Fibroblast of gingiva (primary cell): ENCODE results near the gene CISD3.
A peak's percentile ranks its signal among the peaks of the same experiment; 100 is the strongest.

Experiments
- DNase-seq: peaks from one replicate; pipeline ENCODE4 v3.0.0-alpha.2; 2011; ENCODE audit warnings: low read depth

Gene CISD3

DNA sequence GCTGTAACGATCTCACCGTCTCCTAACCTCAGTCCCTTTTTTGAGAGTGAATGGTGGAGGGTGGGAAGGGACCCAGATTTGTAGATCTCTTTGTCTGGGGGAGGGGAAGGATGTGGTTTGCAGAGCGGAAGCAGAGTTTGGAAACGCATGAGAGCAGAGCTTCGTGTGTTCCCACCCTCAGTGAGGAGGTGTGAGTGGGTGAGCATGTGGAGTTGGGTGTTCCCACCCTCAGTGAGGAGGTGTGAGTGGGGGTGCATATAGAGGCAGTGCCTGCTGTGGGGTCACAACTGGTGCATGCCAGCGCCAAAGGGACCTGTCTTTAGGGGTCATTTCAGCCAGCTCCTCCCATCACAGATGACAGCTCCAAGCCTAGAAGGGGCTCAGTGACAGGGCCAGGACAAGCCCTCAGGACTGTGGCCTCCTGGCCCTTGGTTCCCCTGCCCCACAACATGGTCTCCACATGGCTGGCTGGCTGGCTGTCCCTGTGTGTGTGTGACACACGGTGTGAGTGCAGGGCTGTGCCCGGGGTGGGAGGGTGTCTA, 1.8 kb upstream of the CISD3 start:
- no peak for DNase-seq

DNA sequence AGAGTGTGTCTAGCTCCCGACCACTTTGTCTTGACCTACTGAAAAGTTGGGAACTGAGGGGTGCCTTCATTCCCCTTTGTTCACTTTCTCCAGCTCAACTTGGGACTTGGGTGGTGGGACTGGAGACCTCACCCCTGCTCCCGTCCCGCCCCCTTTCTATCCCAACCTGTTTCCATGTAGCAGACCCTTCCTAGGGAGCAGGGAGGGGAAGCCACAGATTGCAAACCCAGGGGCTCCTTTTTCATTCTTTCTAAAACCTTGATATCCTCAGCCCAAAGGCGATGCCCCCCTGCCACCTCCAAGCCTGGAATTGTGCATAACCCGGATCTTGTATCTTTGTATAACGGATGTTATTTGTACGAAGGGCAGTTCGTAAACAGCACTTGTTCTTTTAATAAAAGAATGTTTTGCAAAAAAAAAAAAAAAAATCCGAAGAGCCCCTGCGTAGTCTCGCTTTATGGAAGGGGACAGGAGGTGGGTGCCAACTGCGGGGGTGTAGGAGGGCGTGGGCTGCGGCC, 714 bp upstream of the CISD3 start:
- DNase-seq = no peak

DNA sequence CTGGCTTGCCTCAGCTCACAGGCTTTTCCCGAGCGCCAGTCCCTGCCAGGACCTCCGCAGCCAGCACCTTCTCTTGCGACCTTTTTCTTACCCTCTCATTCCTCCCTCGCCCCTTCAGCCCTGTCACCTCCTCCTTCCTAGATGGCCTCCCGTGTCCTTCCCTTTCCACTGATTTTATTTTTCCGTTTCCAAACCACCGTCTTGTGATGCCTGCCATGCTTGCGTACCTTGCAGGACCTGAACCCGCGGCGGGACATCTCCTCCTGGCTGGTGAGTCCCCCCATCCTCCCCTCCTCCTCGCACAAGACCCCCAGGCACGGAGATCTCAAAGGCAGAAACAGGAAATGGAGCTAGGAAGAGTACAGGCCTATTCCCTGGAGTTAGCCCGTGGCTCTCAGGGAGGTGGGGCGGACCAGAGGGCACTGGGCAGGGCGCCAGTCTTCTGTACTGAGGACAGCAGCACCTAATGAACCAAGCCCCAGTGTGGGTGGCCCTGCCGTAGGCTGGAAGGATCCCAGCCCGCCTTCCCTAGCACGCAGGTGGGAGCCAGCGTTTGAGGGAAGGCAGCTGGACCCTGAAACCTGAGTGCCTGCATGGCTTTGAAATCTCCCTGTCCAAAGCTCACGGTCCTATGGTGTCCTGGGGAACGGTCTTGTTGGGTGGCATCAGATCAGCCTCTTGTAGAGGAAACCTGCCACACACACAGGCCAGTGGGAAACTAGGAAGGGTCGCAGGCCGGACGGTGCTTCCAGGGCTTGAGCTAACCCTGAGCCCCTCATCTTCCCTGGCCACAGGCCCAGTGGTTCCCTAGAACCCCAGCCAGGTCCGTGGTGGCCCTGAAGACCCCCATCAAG, 612 bp downstream of the CISD3 start:
- DNase-seq = peak; percentile 67

DNA sequence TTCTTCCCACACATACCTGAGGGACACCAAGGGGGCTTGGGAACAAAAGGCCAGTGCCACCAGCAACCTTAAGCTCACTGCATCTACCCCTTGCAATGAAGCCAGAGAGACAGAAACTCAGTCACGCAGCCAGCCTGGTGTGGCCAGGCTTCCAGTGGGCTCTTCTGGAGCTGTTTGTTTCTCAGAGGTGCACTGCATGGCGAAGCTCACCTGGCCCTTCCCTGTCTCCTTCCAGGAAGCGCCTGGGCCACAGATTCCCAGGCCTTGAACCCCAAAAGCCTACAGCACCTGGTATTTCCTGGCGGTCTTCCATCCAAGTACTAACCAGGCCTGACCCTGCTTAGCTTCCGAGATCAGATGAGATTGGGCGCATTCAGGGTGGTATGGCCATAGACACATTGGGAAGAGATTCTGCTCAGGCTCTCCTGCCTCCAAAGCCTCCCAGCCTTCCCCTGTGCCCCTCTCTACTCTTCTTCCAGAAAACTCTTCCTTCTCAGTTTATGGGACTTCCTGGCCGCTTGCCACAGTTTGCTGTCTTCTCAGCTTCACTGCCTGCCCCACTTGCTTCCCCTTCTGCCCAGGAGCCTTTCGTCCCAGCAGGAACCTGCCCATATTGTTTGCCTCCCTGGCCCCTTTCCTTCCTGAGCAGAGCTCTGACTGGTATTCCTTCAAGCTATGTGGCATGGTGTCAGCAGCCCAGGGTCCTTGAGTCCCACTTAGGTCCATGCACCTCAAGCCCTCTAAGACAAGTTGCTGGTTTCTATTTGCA, 1.6 kb downstream of the CISD3 start:
- DNase-seq = no peak

DNA sequence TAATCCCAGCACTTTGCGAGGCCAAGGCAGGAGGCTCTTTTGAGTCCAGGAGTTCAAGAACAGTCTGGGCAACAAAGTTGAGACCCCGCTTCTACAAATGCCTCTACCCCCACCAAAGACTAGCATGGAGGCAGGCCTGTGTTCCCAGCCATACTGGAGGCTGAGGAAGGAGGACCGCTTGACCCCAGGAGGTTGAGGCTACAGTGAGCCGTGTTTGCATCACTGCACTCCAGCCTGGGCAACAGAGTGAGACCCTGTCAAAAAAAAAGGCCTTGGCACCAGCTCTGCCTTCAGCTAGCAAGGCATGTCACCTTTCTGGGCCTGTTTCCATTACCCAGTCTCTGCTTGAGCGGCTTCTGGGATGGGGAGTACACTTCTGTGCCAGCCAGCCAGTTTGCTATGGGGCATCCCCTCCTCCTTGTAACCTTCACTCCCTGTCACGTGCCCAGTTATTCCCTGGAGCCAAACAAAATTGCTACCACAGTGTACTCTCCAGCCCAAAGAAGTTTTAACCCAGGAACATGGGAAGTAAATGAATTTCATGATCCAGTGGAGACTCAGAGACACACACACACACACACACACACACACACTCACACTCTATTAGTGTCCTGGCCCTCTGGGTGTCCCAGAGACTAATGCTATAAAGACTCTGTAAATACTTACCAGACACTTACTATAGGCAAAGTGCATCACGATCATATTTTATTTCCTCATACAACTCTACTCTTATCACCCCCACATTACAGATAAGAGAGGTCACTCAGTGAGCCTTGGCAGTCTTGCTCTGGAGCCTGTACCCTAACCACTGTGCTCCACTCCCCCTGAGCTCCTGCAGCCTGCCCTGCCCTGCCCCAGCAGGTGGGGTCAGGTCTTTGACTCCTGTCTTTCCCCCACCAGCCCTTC, 2.5 kb downstream of the CISD3 start:
- DNase-seq = peak; percentile 39

DNA sequence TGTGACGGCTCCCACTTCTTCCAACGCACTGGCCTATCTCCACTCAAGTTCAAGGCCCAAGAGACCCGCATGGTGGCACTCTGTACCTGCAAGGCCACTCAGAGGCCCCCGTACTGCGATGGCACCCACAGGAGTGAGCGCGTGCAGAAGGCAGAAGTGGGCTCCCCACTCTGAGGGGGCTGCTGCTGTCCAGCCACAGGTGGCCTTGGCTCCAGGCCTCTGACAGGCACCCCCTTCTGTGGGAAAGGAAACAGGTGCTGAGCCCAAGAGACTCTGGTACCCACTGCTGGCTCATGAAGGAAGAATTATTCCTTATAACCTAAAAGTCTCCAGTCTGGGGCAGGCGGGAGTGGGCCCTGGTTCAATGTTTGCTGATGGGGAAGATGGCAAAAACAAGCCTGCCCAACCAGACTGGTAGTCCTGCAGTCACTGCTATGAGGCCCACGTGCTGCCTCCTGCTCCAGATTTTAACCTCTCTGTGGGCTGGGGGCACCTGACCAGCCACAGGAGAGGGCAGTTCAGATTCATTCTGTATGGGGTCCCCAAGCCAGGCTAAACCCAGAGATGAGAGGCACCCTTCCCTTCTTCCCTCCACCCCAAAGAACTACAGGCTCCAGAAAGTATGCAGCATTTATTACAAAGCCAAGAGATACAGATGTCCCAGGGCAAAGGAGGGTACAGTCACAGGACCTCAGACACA, 3.3 kb downstream of the CISD3 start:
- DNase-seq = no peak

DNA sequence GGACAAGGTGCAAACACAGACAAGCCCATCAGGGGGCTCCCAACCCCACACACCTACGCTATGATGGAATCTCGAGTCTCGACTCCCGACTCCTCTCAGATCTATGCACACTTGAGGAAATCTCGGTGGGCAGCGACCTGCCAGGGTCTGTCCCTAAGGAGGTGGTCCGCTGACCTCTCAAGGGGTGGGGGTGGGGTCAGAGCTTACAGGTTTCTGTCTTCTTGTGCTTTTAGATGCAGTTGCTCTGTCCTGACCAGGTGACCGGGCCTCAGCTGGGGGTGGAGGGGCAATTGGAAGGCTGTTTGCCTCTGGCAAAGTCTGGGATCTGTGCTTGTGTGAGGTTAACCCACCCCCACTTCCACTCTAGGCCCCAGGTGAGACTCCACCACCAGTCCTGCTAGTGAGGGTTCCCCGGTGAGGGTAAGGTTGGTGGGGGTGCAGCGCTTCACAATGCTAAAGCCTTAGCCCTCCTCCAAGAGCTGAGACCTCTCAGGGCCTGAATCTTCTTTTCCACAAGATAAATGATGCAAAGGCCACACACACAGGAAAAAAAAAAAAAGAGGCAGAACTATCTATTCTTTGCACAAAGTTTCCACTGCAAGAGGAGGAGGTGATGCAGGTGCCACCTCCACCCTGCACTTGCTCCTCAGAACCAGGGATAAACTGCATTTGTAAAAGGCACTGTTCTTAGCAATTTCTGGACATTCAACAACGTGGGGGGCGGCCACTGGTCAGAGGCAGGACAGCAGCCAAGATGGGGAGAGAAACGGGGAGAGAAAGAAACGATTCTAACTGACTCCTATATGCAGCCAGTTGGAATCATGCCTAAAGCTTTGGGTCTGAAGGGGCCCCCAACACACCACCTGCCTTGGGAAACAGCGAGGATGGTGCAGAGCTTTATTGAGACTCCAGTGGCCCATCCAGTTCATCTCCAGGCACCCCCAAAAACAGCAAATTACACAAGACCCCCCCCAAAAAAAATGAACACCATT, 4.1 kb downstream of the CISD3 start:
- no peak for DNase-seq

DNA sequence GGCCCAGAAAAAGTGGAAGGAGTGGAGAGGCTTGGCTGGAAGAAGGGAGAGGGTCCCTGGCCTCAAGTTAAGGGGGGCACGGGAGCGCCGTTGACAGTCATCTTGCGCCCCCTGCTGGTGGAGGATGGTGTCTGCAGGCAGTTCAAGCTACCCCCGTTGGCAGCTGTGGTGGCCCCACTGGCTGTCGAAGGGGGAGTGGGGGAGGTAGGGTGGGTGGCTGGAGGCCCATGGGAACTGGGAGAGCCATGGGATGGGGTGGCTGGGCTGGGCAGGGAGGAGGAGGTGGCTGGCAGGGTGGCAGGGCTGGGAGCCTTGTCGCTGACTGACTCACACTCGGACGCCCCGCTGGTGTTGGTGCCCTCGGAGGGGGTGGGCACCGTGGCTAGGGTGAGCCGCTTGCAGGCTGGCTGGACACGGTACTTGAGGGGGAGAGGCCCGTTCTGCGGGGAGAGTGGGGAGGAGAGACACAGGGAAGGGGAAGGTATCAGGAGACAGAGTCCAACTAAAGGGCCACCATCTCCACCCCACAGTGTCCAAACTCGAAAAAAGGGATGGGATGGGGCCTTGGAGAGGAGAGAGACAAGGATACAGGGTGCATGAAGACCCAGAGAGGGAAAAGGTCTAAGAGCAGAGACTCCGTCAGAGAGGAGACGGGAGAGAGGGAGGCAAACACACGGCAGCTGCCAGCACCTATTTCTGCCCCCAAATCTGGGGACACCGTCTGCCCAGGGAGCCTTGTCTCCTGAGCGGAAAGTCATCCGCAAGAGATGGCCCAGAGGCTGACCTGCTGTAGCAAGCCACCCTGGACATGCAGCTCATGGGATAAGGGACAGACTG, 5.2 kb downstream of the CISD3 start:
- no peak for DNase-seq

DNA sequence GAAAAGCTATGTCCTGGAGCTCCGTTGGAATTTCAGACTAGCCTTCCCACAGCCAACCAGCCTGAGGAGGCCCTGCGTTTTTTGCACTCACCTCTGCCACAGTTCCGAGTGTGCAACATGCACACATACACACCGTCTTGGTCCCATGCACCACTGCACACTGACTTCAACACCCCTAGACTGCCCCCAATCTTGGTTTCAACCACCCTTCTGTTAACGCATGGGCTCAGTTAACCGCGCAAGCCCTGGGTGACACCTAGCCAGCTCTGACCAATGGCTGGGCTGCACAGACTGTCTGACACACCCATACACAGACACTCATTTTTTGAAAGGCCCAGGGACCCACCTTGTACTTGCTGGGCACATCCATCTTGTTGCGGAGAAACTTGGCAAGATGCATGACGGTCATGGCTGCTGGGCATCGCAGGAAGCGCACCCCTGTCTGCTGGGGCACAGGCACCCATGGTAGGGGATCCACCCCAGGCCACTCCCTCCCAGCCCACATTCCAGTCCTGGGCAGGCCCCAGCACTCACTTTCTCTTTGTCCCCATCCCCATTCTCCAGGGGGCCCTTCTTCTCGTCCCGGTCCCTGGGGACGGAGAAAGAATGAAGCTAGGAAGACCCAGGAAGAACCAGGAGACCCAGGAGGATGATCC, 8.0 kb downstream of the CISD3 start:
- DNase-seq = no peak

DNA sequence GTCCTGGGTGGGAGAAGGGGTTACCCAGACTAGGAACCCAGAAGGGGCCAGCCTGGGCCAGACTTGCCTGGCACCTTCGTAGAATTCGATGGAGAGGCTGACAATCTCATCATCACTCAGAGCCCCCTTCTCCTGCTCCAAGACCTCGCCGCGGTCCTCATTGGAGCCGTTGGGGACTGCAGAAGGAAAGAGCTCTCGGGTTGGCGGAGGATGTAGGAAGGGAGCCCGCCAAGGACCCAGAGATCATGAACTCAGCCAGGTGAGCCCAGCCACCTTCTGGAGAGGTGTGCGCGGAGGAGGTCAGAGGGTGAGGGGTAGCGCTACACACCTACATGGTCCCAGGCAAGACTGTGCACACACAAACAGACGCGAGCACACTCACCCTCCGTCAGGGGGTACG, 8.5 kb downstream of the CISD3 start:
- no peak for DNase-seq

DNA sequence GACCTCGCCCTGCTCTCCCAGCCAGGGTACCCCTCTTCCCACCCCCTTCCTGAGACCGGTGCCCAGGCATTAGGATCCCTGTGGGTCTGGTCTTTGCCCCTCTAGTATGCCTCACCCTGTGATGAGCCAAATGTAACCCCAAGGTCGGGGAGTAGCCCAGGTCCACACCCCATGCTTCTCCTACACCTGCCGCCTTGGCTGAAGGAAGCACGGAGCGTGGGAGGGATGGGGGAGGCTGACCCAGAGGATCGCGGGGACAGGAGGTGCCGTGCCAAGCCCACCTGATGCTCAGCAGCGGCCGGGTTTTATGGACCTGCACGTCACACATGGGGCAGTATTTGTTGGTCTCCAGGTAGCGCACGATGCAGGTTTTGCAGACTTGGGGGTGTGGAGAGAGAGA, 9.2 kb downstream of the CISD3 start:
- no peak for DNase-seq

DNA sequence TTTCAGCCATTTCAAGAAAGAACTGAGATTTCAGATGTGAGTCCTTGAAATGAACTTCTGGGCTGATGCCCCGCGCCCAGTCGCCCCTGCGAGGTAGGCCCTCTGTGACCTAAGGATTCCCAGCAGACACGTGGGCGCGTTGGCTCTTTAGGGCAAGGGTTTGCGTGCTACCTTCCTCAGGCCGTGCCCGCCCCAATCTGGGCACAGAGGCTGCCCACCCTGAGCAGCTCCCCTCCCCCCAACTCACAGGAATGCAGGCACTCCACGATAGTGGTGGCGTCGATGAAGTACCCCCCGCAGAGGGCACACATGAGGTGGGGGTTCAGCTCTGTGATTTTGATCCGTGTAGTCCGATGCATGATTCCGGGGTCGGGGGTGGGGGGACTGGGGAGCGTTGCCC, 9.9 kb downstream of the CISD3 start:
- DNase-seq = no peak

DNA sequence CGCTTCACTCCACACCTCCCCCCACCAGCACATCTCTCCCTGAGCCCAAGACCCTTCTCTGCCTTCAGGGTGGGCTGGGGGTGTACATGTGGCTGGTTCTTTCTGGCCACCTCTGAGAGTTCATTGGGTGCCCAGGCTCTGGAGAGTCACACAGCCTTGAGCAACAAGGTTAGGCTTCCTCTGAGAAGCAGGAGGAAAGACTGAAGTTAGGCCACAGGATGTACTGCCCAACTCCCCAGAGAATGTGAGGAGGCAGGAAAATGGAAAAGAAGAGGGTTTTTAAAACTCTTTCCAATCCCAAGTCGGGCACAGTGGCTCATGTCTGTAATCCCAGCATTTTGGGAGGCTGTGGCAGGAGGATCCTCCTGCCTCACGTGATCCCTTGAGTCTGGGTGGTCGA, 10.7 kb downstream of the CISD3 start:
- DNase-seq = no peak

DNA sequence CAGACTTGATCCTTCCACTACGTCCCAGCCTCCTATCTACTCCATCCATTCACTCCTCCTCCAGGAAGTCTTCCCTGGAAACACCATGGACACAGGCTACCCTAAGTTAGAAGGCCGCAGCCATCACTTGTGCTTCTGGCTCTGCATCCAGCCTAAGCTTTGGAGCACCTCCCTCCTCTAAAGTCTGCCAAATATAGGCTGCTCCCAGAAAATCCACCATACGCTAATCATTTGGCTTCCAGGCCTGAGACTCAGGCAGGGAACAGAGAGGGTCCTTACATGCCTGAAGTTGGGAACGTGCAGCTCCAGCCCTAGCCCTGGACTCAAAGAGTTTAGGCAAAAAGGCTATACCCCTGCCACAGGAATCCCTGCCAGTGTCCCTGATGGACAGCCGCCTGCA, 11.3 kb downstream of the CISD3 start:
- DNase-seq = no peak

DNA sequence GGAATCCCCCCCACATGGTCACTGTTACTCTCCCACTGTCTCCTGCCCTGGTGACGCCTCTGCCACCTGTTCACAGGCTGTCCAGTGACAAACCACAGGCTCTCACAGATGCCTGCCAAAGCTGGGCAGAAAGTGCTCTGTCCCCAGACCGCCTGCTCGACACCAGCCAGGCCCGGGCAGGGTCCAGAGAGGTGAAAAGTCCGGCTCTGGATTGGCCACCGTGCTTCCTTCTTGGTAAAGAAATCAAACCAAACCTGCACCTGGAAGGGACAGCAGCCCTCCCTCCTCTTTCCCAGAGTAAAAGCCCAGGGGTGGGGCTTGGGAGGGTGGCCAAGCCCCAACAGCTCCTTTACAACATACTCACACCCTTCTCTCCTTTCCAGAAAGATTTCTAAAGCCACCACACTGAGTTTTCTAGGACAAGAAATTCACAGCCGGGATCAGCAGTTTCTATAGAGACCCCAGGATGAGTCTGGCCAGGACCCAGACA, 11.8 kb downstream of the CISD3 start:
- DNase-seq = no peak

DNA sequence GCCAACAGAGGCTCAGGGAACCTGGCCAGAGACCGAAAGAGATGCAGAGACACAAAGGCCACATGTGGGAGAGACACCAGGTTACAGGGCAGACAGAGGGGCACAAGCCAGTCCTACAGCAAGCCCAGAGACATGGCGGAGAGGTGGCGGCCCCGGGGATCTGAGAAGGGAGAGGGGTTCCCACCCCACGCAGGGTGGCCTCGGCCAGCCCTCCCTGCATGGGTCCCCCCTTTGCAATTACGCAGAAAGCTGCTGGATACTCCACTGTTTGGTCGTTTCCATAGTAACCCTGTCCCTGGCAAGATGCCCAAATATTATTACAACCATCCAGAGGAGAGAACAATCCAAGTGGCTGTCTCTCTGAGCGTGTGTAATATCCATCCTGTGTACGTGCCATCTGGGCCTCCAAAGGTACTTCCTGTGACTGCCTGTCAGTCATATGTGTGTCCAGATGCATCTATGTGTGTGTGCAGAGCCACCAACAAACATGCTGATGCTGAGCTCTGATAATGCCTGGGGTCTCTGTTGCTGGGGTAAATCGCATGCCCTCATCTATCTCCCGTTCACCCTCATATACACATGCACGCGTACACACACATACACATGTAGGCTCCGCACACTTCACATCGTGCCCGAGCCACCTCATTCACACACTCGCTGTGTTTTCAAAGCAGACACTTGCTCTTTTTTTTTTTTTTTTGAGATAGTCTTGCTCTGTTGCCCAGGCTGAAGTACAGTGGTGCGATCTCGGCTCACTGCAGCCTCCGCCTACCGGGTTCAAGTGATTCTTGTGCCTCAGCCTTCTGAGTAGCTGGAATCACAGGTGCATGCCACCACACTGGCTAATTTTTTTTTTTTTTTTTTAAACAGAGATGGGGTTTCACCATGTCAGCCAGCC, 12.5 kb downstream of the CISD3 start:
- peak; percentile 90 for DNase-seq

DNA sequence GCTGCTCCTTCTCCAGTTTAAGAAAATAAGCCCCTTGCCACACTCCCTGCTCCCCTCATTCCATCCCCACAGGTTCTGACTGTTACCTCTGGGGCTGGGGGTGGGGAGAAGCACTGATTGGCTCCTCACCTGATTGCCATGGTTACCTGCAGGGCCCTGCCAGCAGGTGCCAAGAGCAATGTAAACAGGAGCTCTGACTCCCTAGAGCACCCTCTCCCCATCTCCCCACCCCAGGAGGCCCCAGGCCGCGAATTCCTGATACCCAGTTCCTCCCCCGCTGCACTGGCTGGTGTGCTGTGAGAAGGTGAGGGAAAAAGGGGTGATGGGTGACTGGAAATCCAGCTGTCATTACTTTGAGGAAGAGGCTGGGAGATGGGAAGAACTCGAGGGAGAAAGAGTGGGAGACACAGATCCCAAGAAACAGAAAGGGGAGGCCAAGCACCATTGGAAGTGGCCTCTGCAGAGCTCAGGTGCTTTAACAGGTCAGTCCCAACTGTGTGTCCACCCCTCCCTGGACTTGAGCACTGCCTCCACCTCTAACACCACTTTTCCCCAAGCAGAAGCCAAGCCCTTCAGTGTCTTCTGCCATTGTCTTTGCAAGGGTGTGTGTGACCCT, 13.5 kb downstream of the CISD3 start:
- DNase-seq = no peak
